ENCODE data around the gene CTTNBP2.

The CTTNBP2 gene

GRCh38 chr7:117682681-117683385 lies 190.4 kb downstream of the CTTNBP2 start:
- no peak for DNase-seq

GRCh38 chr7:117679120-117679519 lies 194.1 kb downstream of the CTTNBP2 start:
- no peak for DNase-seq

DNA sequence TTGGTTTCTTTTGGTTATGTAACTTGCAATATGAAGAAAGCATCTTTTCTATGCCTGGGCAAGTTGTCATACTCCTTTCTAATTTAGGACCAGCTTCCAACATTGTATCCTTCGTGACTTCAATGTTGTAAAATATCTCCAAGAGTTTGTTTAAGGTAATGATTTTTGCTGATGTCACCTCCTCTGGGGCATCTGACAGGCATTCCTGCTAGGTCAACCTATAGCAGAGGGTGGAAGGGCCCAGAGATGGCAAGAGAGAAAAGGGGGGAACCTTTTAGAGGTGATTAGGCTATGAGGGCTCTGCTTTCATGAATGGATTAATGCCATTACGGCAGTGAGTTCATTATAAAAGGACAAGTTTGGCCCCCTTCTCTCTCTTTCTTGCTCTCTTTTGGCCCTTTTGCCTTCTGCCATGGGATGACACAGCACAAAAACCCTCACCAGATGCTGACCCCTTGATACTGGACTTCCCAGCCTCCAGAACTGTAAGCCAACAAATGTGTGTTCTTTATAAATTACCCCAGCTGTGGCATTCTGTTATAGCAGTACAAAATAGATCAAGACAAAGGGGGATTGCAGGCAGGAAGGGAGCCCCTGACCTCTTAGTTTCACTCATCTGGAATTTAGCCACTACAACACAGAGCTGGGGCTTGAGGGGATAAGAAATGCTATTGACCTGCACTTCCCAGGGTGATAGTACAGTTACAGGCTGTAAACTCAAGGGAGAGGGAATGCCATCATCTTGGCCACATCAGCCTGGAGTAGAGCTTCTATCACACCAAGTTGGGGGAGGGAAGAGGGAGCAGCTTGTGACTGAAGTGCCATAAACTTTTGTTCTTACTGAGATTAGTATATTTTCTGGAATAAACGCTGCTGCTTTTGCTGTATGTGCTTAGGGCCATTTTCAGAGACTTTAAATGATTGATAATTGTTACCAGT lies 197.5 kb downstream of the CTTNBP2 start:
- DNase-seq = no peak

DNA sequence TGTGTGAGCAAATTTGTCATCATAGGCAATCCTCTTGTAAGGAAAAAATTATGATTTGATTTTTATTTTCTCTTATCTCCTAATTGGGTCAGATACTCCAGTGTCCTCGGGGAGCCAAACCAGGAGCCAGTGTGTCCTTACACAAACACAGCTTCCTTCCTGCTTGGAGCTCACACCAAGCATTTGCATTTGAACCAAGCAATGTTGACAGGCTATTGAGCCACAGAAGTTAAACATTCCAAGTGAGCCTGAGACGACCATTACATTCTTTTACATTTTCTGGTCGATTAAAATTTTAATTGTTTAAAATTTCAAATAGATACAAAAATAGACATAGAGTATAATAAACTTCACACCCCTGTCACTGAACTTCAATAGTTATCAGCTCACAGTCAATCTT lies 198.6 kb downstream of the CTTNBP2 start:
- DNase-seq = no peak

DNA sequence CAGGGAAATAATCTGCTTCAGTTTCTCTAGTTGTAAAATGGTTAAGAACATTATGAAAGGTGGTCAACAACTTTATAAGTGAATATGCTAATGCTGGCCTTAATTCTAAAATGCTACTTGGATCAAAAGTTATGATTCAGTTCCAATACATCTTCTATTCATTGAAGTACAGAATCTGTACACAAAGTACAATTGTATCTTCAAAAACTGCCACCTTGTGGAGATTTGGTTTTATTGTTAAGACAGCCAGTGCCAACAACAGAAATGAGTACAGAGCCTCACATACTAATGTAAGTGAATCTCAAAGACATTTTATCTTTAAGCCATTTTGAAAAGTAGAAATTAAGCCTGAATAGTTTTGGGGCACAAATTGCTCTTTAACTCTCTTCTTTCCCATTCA lies 199.4 kb downstream of the CTTNBP2 start:
- DNase-seq = no peak

DNA sequence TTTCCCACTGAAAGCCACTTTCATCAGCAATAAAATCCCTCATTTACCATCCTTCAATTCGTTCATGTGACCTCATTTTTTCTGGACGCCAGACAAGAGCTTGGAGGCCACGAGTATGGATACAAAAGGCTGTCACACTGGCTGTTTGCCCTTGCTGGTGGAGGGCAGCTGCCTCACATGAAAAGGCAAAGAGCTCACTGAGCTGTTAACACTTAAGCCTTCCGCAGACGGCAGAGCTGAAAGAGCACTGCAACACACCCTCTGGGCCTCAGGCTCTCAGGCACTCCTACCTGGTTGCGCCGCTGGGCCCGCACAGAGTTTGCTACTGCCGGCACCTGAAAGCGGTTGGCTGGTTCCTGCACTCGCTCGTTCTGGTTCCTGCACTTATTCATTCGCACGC lies 199.9 kb downstream of the CTTNBP2 start:
- no peak for DNase-seq

GRCh38 chr7:117672453-117672852 lies 200.8 kb downstream of the CTTNBP2 start:
- DNase-seq = no peak

DNA sequence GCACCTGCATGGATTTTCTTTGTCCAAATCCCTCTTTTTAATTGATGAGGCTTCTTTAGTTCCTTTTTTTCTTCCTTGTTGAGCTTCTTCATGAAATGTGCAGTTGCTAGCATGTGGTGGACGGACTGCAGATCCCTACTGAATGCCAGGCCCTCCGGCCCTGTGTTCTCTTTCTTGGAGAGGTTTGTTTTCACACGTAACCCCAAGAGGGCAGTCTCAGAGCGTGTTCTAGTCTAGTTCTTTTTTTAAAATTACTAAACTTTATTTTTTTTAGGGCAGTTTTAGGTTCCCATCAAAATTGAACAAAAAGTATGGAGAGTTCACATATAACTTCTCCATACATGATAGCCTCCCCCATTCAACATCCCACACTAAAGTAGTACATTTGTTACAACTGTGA lies 203.4 kb downstream of the CTTNBP2 start:
- no peak for DNase-seq

DNA sequence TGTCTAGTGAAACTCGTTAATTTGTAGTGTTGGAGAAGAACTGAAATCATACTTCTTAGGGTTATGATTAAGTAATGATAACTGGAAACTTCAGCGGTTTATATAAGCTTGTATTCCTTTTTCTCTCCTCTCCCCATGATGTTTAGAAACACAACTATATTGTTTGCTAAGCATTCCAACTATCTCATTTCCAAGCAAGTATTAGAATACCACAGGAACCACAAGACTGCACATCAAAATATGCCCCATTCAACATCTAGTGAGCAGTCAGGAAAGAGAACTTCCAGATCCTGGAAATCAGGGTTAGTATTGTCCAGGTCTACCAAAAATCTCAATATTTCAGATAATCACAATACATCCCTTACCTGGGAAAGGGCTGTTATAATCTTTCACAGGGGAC lies 205.8 kb downstream of the CTTNBP2 start:
- no peak for DNase-seq

GRCh38 chr7:117666689-117667088 lies 206.6 kb downstream of the CTTNBP2 start:
- DNase-seq = no peak

DNA sequence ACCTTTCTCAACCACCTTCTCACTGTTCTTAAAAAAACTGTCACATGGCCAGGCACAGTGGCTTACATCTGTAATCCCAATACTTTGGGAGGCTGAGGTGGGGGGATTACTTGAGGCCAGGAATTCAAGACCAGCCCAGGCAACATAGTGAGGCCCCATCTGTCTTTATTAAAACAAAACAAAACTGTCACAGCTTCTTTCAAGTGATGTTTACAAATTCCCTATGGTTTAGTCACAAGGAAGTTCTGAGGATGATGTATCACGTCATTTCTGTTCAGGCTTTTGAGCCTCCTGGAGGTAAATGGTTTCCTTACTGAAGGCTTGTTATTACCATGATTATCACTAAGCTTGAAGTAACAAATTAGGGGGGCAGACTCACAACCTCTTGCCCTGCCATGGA lies 207.2 kb downstream of the CTTNBP2 start:
- no peak for DNase-seq

DNA sequence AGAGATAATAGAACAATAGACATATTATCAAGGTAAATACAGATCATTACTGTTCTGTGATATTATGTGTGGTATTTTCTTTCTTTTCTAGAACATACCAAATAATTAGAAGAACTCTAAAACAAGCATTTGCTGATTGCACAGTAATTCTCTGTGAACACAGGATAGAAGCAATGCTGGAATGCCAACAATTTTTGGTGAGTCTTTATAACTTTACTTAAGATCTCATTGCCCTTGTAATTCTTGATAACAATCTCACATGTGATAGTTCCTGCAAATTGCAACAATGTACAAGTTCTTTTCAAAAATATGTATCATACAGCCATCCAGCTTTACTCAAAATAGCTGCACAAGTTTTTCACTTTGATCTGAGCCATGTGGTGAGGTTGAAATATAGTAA lies 207.9 kb downstream of the CTTNBP2 start:
- DNase-seq = no peak

DNA sequence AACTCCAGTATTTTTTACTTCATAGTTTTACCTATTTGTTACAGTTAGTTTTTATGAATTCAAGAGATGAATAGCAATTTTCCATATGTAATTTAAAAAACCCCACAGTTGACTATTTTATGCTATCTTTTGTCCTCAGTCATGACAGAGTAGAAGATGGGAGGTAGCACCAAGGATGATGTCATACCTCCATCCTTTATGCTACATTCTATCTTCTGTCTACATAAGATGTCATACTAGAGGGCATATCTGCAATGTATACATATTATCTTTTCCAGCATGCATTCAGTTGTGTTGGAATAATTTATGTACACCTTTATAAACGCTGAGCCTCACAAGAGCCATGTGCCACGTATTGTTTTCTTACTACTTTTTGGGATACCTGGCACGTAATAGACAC lies 209.2 kb downstream of the CTTNBP2 start:
- no peak for DNase-seq

GRCh38 chr7:117661328-117661727 lies 211.9 kb downstream of the CTTNBP2 start:
- DNase-seq = no peak

Measured in GOT3 (cell line).